ENCODE data around the gene CACNA2D4.

CACNA2D4 gene

DNA sequence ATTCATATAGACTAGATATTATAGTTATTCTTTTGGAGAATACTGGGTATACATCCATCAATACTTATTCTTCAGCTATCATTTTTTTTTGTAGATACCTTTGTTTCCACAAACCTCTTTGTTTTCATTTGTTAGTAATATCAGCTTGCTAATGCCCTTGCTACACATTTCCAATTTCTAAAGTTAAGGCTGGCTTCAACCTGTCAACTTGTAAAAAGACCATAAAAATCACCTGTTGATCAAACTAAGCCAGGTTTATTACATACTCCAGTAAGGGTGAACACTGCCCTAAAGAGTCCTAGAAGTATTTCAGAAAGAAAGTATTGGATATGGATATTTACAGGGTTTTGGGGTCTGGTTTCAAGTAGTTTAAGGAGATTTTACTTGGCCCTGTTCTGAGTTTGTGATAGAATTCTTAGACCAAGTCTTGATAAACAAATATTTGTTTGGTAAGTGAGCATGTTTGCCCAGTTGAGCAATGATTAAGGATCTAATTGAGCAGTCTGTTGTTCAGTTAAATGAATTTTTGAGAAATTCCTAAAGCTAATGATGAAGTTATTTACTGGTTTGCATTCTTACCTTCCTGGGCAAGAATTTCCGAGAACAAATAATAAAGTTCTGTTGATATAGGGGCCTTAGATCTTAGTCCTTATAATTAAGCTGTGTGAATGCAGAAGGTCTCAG lies 150.9 kb downstream of the CACNA2D4 start:
- no peak for DNase-seq

DNA sequence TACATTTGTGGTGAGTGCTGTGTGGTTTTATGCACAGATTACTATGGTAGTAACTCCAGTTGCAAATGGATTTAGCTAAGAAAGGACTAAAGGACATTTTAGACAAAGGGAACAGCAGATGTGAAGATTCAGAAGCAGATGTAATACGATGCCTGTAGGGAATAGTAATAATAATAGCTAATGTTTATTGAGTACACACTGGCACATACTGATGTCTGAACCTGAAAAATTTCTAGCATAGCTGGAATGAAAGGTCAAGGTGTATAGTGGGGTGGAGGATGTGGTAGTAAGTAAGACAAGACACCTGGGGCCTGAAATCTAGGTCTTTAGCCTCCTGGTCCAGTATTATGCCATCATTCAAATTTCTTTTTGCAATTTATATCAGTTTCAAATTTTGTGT lies 152.3 kb downstream of the CACNA2D4 start:
- no peak for DNase-seq

DNA sequence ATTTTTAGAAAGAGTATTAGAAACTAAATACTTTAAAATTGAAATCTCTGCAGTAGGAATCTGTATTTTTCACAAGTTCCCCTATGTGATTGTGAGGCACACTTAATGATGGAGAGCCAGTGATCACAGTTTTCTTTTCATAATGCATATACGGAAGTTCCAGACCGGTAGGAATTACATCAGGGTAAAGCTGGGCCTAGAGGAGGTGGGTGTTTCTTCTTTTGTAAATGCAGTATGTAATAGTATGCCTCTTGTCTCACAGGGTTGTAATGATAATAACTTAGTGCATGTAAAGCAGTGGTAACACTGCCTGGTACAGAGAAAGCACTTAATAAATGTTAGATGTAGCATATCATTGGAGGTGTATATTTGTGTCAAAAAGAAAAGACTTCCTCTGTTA lies 155.3 kb downstream of the CACNA2D4 start:
- no peak for DNase-seq

DNA sequence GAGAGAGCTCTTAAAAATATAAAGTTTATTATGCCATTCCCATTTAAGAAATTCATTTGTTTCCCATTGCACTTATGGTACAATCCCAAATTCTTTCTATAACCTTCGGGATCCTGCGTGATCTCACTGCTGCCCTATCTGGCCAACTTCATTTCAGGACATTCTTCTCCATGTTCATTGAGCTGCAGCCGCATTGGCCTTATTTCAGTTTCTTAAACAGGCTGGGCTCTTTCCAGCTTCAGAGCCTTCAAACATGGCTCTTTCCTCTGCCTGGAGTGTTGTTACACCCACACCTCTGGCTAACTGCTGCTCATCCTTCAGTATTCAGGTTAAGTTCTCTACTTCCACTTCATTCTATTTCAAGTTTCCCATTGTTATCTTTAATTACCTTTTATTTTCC lies 156.6 kb downstream of the CACNA2D4 start:
- no peak for DNase-seq

DNA sequence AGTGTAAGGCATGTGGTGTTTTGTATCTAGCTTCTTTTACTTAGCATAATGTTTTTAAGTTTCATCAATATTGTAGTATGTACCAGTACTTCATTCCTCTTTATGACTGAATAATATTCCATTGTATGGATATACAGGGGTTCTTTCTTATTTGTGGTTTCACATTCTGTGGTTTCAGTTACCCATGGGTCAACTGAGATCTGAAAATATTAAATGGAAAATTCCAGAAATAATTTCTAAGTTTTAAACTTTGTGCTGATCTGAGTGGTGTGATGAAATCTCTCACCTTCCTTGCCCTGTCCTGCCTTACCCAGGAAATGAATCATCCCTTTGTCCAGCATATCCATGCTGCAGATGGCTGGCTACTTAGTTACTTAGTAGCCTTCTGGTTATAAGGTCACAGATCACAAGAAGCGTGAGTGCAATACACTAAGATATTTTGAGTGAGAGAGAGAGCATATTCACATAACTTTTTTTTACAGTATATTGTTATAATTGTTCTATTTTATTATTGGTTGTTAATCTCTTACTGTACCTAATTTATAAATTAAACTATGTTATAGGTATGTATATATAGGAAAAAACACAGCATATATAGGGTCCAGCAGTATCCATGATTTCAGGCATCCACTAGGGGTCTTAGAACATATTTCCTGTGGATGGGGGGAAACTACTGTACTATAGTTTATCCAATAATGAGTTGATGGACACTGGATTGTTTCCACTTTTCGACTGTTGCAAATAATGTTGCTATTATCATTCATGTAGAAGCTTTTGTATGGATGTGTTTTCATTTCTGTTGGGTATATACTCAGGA lies 157.7 kb downstream of the CACNA2D4 start:
- peak; percentile 29 for DNase-seq

DNA sequence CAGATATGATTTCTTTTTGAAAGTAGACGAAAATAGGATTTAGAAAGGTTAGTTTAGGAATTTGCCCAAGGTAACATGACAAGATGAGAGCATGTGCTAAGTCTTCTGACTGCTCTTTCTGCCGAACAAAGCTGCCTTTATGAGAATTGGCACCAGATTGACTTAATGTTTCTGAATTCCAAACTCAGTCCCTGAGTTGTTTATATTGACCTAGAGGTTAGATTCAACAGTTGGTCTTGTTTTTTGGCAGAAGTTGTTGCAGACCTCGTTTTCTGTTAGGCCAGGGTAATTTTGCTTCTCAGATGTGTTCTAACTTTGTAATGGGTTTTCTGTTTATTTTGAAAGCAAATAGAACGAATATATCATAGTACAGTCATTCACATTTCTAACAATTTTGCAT lies 159.6 kb downstream of the CACNA2D4 start:
- no peak for DNase-seq

DNA sequence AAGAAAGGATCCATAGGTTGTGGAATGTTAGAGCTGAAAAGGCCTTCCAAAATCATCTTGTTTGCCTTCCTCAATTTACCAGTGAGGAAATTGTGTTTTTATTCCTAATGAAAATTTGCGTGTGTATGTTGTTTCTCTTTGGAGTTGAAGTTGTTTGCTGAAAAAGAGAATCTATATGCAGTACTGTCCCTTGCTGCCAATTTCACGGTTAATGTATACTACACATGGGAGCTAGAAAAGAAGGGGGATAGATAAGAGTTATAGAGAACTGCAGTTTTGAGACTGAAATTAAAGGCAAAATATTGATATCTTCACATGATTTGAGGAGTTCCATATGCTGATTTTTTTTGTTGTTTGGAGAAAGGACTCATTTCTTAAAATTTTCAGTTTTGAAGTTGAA lies 160.1 kb downstream of the CACNA2D4 start:
- DNase-seq, result no peak

DNA sequence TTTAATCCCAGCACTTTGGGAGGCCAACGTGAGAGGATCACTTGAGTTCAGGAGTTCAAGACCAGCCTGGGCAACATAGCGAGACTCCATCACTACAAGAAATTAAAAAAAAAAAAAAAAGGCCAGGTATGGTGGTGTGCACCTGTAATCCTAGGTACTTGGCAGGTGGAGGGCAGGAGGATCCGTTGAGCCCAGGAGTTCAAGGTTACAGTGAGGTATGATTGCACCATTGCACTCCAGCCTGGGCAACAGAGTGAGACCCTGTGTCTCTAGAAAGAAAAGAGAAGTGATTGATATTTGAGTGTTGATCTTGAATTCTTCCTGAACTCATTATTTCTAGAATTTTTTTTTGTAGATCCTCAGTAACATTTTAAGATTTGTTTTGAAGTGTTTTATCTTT lies 168.2 kb downstream of the CACNA2D4 start:
- no peak for DNase-seq

DNA sequence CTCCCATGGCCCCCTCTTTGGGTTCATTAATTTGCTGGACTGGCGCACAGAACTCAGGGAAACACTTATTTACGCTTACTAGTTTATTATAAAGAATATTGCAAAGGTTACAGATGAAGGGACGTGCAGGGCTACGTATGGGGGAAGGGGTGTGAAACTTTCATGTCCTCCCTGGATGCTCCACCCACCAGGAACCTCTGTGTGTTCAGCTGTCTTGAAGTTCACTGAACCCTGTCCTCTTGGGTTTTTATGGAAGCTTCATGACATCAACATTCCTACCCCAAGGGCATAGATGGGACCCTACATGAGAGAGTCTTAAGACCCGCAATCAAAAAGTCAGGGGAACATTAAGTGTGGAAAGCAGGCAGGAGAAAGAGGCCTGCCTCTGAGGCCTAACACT lies 169.4 kb downstream of the CACNA2D4 start:
- DNase-seq, result no peak

DNA sequence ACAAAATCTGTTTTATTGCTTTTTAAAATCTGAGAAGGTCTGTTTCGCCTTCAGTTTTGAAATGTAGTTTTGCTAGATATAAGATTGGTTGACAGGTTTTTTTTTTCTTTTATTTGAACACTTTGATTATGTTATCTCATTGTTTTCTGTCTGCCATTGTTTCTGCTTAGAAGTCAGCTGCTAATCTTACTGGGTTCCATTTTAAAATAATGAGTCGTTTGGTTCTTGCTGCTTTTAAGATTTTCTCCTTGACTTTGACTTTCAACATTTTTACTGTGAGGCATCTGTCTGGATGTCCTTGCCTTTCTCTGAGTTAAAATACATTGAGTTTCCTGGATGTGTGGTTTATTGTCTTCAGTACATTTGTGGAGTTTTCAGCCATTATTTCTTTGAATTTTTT lies 170.8 kb downstream of the CACNA2D4 start:
- no peak for DNase-seq

DNA sequence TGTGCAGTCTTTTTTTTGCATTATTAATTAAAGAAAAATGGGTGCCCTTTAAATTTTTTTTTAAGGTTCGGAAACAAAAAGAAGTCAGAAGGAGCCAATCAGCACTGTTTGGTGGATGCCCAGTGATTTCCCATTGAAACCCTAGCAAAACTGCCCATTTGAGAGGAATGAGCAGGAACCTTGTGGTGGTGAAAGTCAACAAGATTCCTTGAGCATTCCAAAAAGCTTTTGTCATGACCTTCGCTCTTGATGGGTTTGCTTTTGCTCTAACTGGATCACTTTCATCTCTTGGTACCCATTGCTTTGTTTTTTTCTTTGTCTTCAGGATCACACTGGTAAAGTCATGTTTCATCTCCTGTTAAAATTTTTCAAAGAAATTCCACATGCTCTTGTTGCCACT lies 173.5 kb downstream of the CACNA2D4 start:
- no peak for DNase-seq
